Measurements from ENCODE around the gene KRTAP26-1. TPM values are rescaled to one million over a fixed set of nuclear protein-coding genes. Genes with fewer than 3 reads are reported as not detected.

Gene KRTAP26-1
- total RNA-seq, 4 donors from 2014 or later: not detected

- Histone ChIP-seq H3K36me3 (no peaks in the 10 kb centered on the region), H3K27me3 (no peaks in the 10 kb centered on the region), H3K4me1 (no peaks in the 10 kb centered on the region), H3K9me3 (peaks cover 0 to 6% (median 0%) of the 10 kb centered on the region in 3 donors), H3K27ac (no peak overlapping the region), H3K4me3 (no peak overlapping the region)
- DNase-seq: no peak
- intact Hi-C loops (cut with DNase I): no loop called here
- TF ChIP-seq, protein P1, sequence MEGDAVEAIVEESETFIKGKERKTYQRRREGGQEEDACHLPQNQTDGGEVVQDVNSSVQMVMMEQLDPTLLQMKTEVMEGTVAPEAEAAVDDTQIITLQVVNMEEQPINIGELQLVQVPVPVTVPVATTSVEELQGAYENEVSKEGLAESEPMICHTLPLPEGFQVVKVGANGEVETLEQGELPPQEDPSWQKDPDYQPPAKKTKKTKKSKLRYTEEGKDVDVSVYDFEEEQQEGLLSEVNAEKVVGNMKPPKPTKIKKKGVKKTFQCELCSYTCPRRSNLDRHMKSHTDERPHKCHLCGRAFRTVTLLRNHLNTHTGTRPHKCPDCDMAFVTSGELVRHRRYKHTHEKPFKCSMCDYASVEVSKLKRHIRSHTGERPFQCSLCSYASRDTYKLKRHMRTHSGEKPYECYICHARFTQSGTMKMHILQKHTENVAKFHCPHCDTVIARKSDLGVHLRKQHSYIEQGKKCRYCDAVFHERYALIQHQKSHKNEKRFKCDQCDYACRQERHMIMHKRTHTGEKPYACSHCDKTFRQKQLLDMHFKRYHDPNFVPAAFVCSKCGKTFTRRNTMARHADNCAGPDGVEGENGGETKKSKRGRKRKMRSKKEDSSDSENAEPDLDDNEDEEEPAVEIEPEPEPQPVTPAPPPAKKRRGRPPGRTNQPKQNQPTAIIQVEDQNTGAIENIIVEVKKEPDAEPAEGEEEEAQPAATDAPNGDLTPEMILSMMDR (IDR thresholded peaks at IDR 0.05): no peak
- TF ChIP-seq POLR2A (IDR thresholded peaks at IDR 0.05): no peak
Observed at GRCh38 chr21:30326390-30326789, 6.3 kb upstream of the KRTAP26-1 start.

DNA sequence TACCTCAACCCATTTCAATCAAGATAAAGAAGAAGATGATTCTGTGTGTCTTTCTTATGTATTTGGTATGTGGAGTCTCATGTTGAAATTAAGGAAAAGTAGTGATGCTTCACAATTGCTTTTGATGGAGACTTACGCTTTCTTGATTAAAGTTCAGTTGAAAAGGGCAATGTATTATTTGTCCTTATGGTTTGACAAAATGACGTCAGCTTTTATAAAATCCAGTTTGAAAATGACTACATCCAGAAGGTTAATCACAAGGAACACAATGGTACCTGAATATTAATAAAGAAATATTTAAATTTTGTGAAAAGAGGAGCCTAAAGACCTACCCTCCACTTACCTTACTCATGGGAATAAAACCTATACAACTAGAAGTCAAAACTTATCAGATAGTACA, 4.4 kb downstream of the KRTAP26-1 start:
- Histone ChIP-seq H3K4me1 (no peaks in the 10 kb centered on the region), H3K36me3 (no peaks in the 10 kb centered on the region), H3K4me3 (no peak overlapping the region), H3K27ac (no peak overlapping the region), H3K9me3 (no peaks in the 10 kb centered on the region), H3K27me3 (no peaks in the 10 kb centered on the region)
- no peak for TF ChIP-seq POLR2A (IDR thresholded peaks at IDR 0.05)
- TF ChIP-seq, protein P1 (IDR thresholded peaks at IDR 0.05): no peak
- intact Hi-C loops (cut with DNase I): no loop called here
- WGBS, 2 donors: 84 to 85% methylated on average over 2 of the region's 2 CpGs
- no peak for DNase-seq

DNA sequence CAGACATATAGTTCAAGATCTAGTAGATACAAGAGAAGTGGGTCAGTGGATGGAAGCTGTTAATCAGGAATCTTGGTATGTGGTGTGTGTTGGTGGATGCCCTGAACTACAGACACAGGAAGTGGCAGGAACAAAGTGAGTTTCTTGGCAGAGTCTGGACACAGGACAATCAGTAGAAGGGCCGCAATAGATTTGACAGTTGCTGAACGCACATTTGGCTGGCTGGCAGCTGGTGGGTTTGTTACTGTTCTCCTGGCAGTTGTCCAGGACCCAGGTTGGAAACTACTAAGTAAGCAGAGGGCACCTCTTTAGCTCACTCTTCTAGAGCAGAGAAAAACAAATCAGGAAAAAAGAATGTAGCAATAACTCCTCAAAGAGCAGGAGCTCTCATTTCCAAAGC, 13.2 kb downstream of the KRTAP26-1 start:
- no peaks in the 10 kb centered on the region for H3K4me1 ChIP-seq
- intact Hi-C loops (cut with DNase I): no loop called here
- H3K4me3 ChIP-seq: no peak overlapping the region
- TF ChIP-seq, protein P1 (IDR thresholded peaks at IDR 0.05): no peak
- no peak for TF ChIP-seq POLR2A (IDR thresholded peaks at IDR 0.05)
- H3K36me3 ChIP-seq: no peaks in the 10 kb centered on the region
- no peak overlapping the region for H3K27ac ChIP-seq
- no peaks in the 10 kb centered on the region for H3K9me3 ChIP-seq
- no peaks in the 10 kb centered on the region for H3K27me3 ChIP-seq
- WGBS, 2 donors: 53 to 54% methylated on average over 2 of the region's 2 CpGs
- no peak for DNase-seq

- H3K27ac ChIP-seq: no peak overlapping the region
- H3K36me3 ChIP-seq: no peaks in the 10 kb centered on the region
- H3K9me3 ChIP-seq: no peaks in the 10 kb centered on the region
- H3K4me1 ChIP-seq: no peaks in the 10 kb centered on the region
- 27 to 28% methylated on average over 1 of the region's 1 CpG for WGBS, 2 donors
- no peaks in the 10 kb centered on the region for H3K27me3 ChIP-seq
- DNase-seq: no peak
- intact Hi-C loops (cut with DNase I): no loop called here
- TF ChIP-seq, protein P1 (IDR thresholded peaks at IDR 0.05): no peak
- no peak for TF ChIP-seq POLR2A (IDR thresholded peaks at IDR 0.05)
- no peak overlapping the region for H3K4me3 ChIP-seq
Observed at GRCh38 chr21:30305136-30305535, 15.0 kb downstream of the KRTAP26-1 start.

DNA sequence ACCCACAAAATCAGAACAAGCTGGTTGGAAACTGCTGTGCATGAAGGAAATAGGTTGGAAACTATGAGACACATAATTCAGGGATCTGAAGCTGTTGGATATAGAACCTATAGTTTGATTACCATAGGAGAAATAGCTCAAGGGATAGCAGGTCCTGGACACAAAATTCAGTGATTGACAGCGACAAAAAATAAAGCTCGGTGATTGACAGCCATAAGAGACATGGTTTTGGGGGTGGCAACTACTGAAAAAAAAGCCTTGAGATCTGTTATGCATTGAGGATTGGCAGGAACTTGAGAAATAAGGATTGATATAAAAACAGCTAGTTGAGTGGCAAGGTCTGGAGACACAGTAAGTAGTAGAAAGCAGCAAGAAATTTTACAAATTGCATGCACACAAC, 30.9 kb downstream of the KRTAP26-1 start, which contains the start of gene KRTAP25-1:
KRTAP25-1 (minus strand) TSS at position 300 of the 400 bp plus-strand sequence; CDS start at position 276, 24 bp downstream.
- 88 to 89% methylated on average over 2 of the region's 2 CpGs for WGBS, 2 donors
- TF ChIP-seq, protein P1 (IDR thresholded peaks at IDR 0.05): no peak
- TF ChIP-seq POLR2A (IDR thresholded peaks at IDR 0.05): no peak
- H3K27me3 ChIP-seq: no peaks in the 10 kb centered on the region
- DNase-seq: no peak
- no peak within 1 kb of the TSS for H3K27ac ChIP-seq
- no peaks in the 10 kb centered on the region for H3K4me1 ChIP-seq
- no peaks in the 10 kb centered on the region for H3K36me3 ChIP-seq
- intact Hi-C loops (cut with DNase I): no loop called here
- H3K4me3 ChIP-seq: no peak within 1 kb of the TSS
- H3K9me3 ChIP-seq: no peaks in the 10 kb centered on the region
